Mesenchymal stem cell (in vitro differentiated cells and primary cell): Measurements from ENCODE around the gene ARID4B.
"Not testable (repeated sequence)": the region's sequence is repeated elsewhere in the genome, so short reads cannot be mapped to it uniquely, and the experiment has no call there.

Source experiments
- DNase-seq: peaks from one replicate; pipeline ENCODE4 v3.0.0-alpha.2; 2013
- H2AFZ ChIP-seq: one replicate; pipeline ENCODE4 v1.6.1; 2013; ENCODE audit warnings: low read depth, mild to moderate bottlenecking, control low read depth, inconsistent platforms, low read length, moderate library complexity
- H2AK5ac ChIP-seq: 2 replicates; pipeline ENCODE4 v1.6.1; 2013; ENCODE audit warnings: low read length, moderate library complexity, mild to moderate bottlenecking, inconsistent platforms; ENCODE audit not compliant: severe bottlenecking
- H2BK120ac ChIP-seq: one replicate; pipeline ENCODE4 v1.6.1; 2013; ENCODE audit warnings: low read depth, mild to moderate bottlenecking, inconsistent platforms, low read length, moderate library complexity
- H2BK12ac ChIP-seq, 2 experiments: one replicate each; pipeline ENCODE4 v1.6.1; 2013; ENCODE audit warnings: inconsistent platforms in 2 of 2, low read length in 2 of 2, mild to moderate bottlenecking in 2 of 2, moderate library complexity in 2 of 2, control low read depth in 1 of 2
- H2BK15ac ChIP-seq: one replicate; pipeline ENCODE4 v1.6.1; 2013; ENCODE audit warnings: mild to moderate bottlenecking, low read depth, inconsistent platforms; ENCODE audit not compliant: poor library complexity, severe bottlenecking
- H2BK5ac ChIP-seq: 2 replicates; pipeline ENCODE4 v1.6.1; 2013; ENCODE audit warnings: low read depth, mild to moderate bottlenecking, low read length, control low read depth, inconsistent platforms; ENCODE audit not compliant: poor library complexity, severe bottlenecking
- H3K14ac ChIP-seq, 2 experiments: one replicate each; pipeline ENCODE4 v1.6.1; 2013; ENCODE audit warnings: inconsistent platforms in 2 of 2, low read length in 2 of 2, control low read depth in 1 of 2, mild to moderate bottlenecking in 1 of 2, moderate library complexity in 1 of 2
- H3K18ac ChIP-seq, 2 experiments: one replicate each; pipeline ENCODE4 v1.6.1; 2013; ENCODE audit warnings: inconsistent platforms in 2 of 2, low read length in 2 of 2, control low read depth in 1 of 2, low read depth in 1 of 2, mild to moderate bottlenecking in 1 of 2
- H3K23ac ChIP-seq, 2 experiments: one replicate each; pipeline ENCODE4 v1.6.1; 2013; ENCODE audit warnings: inconsistent platforms in 2 of 2, low read length in 2 of 2, mild to moderate bottlenecking in 2 of 2, moderate library complexity in 2 of 2, control low read depth in 1 of 2
- H3K27ac ChIP-seq: 2 replicates; pipeline ENCODE4 v1.5.1; 2013; ENCODE audit warnings: mild to moderate bottlenecking, moderate library complexity, low read length, control low read depth, inconsistent platforms; ENCODE audit not compliant: poor library complexity, severe bottlenecking
- H3K27me3 ChIP-seq, 2 experiments: 2 replicates each; pipeline versions ENCODE4 v1.6.1 to v1.7.0; 2013; ENCODE audit warnings: low read length in 2 of 2, mild to moderate bottlenecking in 2 of 2, moderate library complexity in 2 of 2, control low read depth in 1 of 2, inconsistent platforms in 1 of 2; ENCODE audit not compliant: control insufficient read depth in 1 of 2, insufficient read depth in 1 of 2
- H3K36me3 ChIP-seq, 2 experiments: 2 replicates each; pipeline versions ENCODE4 v1.6.1 to v1.7.0; 2013; ENCODE audit warnings: low read length in 2 of 2, control low read depth in 1 of 2, inconsistent platforms in 1 of 2, low read depth in 1 of 2, mild to moderate bottlenecking in 1 of 2; ENCODE audit not compliant: insufficient read depth in 2 of 2, control insufficient read depth in 1 of 2
- H3K4ac ChIP-seq, 2 experiments: one replicate each; pipeline ENCODE4 v1.6.1; 2013; ENCODE audit warnings: inconsistent platforms in 2 of 2, low read length in 2 of 2, mild to moderate bottlenecking in 2 of 2, moderate library complexity in 2 of 2, control low read depth in 1 of 2, low read depth in 1 of 2
- H3K4me1 ChIP-seq: 2 replicates; pipeline ENCODE4 v1.6.1; 2013; ENCODE audit warnings: low read depth, low read length, control low read depth; ENCODE audit not compliant: control insufficient read depth, insufficient read depth
- H3K4me2 ChIP-seq: 2 replicates; pipeline ENCODE4 v1.6.1; 2013; ENCODE audit warnings: low read length, mild to moderate bottlenecking, inconsistent platforms; ENCODE audit not compliant: poor library complexity, severe bottlenecking
- H3K4me3 ChIP-seq, 2 experiments: 2 replicates each; pipeline versions ENCODE4 v1.5.1 to v1.7.0; 2013; ENCODE audit warnings: low read length in 2 of 2, mild to moderate bottlenecking in 2 of 2, control low read depth in 1 of 2, low read depth in 1 of 2; ENCODE audit not compliant: insufficient read depth in 1 of 2
- H3K79me1 ChIP-seq: replicated peaks from 2 replicates; pipeline ENCODE4 v1.6.1; 2013; ENCODE audit warnings: mild to moderate bottlenecking, control low read depth, low read length, inconsistent platforms; ENCODE audit not compliant: poor library complexity, severe bottlenecking
- H3K9ac ChIP-seq: 2 replicates; pipeline ENCODE4 v1.7.0; 2013; ENCODE audit warnings: mild to moderate bottlenecking, low read length, moderate library complexity
- H3K9me3 ChIP-seq: 2 replicates; pipeline ENCODE4 v1.7.0; 2013; ENCODE audit warnings: mild to moderate bottlenecking, low read length; ENCODE audit not compliant: control insufficient read depth
- H4K8ac ChIP-seq: one replicate; pipeline ENCODE4 v1.6.1; 2013; ENCODE audit warnings: inconsistent platforms, mild to moderate bottlenecking, low read length, moderate library complexity
- H4K91ac ChIP-seq: one replicate; pipeline ENCODE4 v1.6.1; 2013; ENCODE audit warnings: mild to moderate bottlenecking, low read length, inconsistent platforms
- WGBS: methylation state at CpG from one replicate; pipeline ENCODE4 v1.1.7; 2013; ENCODE audit warnings: mixed read lengths; 5-methylcytosine and 5-hydroxymethylcytosine counted together

Gene ARID4B

DNA sequence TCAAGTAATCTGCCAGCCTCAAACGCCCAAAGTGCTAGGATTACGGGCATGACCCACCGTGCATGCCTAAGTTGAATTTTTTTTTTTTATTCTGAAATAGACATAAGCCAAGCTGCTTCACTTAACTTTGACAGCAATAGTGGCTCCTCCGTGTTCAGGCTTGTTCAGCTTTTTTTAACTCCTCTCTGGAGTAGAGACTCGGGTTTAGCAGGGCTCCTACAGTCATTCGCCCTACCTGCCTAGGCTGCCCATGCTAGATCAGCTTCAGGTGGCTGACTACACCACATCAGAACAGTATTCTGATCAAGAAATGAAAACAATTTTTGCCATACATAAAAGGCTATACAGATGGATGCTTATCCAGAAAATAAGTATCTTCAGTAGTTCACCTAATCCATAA, 14.7 kb downstream of the ARID4B start:
- Histone ChIP-seq H3K9ac (peak overlapping the region; percentile 80), H3K4me1 (peaks cover 3% of the 10 kb centered on the region), H4K8ac (no peak overlapping the region), H2BK12ac (no peak overlapping the region), H3K4me3 (no peak overlapping the region), H2AK5ac (no peak overlapping the region), H3K27ac (no peak overlapping the region), H3K9me3 (no peaks in the 10 kb centered on the region), H3K4ac (no peak overlapping the region), H2AFZ (no peak overlapping the region), H3K79me1 (no peaks in the 10 kb centered on the region), H2BK120ac (no peak overlapping the region), H3K36me3 (peaks cover 0 to 8% of the 10 kb centered on the region in 2 experiments), H2BK5ac (no peak overlapping the region), H4K91ac (no peak overlapping the region), H3K4me2 (no peak overlapping the region), H3K14ac (no peak overlapping the region), H2BK15ac (no peak overlapping the region), H3K27me3 (no peaks in the 10 kb centered on the region), H3K18ac (no peak overlapping the region), H3K23ac (no peak overlapping the region)
- DNase-seq = no peak
- WGBS = 97% methylated on average over 6 of the region's 6 CpGs

DNA sequence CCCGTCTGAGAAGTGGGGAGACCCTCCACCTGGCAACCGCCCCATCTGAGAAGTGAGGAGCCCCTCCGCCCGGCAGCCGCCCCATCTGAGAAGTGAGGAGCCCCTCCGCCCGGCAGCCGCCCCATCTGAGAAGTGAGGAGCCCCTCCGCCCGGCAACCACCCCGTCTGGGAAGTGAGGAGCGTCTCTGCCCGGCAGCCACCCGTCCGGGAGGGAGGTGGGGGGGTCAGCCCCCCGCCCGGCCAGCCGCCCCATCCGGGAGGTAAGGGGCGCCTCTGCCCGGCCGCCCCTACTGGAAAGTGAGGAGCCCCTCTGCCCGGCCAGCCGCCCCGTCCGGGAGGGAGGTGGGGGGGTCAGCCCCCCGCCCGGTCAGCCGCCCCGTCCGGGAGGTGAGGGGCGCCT, 18.8 kb downstream of the ARID4B start:
- H3K23ac ChIP-seq, H4K91ac ChIP-seq, H4K8ac ChIP-seq, H3K27ac ChIP-seq, H3K4me3 ChIP-seq, H3K79me1 ChIP-seq, H3K4me2 ChIP-seq, H2BK12ac ChIP-seq, H2BK5ac ChIP-seq, H2BK15ac ChIP-seq, H2BK120ac ChIP-seq, H3K18ac ChIP-seq, H3K36me3 ChIP-seq, H3K4ac ChIP-seq, H3K4me1 ChIP-seq, H3K9ac ChIP-seq, H2AK5ac ChIP-seq, H2AFZ ChIP-seq, H3K9me3 ChIP-seq, H3K27me3 ChIP-seq, H3K14ac ChIP-seq, DNase-seq: not testable (repeated sequence)
- WGBS = 100% methylated on average over 1 of the region's 32 CpGs

DNA sequence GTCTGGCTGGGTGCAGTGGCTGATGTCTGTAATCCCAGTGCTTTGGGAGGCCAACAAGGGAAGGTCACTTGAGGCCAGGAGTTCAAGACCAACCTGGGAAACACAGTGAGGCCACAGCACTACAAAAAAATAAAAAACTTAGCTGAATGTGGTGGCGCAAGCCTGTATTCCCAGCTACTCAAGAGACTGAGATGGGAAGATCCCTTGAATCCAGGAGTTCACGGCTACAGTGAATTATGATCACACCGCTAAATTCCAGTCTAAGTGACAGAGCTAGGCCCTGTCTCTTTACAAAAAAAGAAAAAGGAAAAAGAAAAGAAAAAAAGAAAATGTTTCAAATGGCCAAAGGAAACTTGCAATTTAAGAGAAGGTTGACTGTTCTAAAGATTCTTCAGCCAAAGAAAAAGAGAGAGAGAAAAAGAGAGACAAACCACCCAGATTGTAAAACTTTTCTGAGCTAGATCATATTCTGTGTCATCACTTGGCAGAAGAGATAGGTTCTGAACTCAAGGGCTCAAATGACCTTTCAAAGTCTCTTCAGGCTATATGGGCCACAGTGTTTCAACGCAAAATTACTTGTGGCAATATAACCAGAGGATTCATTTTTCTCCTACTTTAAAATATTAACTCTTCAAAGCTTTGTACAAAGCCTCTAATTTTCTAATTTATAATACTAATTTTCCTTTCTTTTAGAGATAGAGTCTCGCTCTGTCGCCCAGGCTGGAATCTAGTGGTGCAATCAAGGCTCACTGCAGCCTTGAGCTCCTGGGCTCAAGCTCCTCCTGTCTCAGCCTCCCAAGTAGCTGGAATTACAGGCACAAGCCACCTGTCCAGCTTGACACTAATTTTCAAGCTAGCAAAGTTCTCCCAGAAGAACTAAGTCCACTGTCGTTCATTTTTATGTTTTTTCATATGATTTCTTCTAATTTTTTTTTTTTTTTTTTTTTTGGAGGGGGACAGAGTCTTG, 20.5 kb downstream of the ARID4B start:
- Histone ChIP-seq H2AK5ac (no peak overlapping the region), H4K8ac (no peak overlapping the region), H3K27me3 (no peaks in the 10 kb centered on the region), H3K4me2 (no peak overlapping the region), H3K4ac (no peak overlapping the region), H2AFZ (no peak overlapping the region), H3K79me1 (no peaks in the 10 kb centered on the region), H3K36me3 (peaks cover 0 to 9% of the 10 kb centered on the region in 2 experiments), H3K14ac (no peak overlapping the region), H3K4me3 (peak overlapping the region in 1 of 2 experiments; percentile 38), H2BK12ac (no peak overlapping the region), H2BK5ac (no peak overlapping the region), H2BK120ac (no peak overlapping the region), H4K91ac (no peak overlapping the region), H3K9me3 (no peaks in the 10 kb centered on the region), H3K27ac (no peak overlapping the region), H3K18ac (no peak overlapping the region), H3K9ac (peak overlapping the region; percentile 50), H2BK15ac (no peak overlapping the region), H3K23ac (no peak overlapping the region), H3K4me1 (peaks cover 5% of the 10 kb centered on the region)
- no peak for DNase-seq
- over 99% methylated on average over 6 of the region's 7 CpGs for WGBS

DNA sequence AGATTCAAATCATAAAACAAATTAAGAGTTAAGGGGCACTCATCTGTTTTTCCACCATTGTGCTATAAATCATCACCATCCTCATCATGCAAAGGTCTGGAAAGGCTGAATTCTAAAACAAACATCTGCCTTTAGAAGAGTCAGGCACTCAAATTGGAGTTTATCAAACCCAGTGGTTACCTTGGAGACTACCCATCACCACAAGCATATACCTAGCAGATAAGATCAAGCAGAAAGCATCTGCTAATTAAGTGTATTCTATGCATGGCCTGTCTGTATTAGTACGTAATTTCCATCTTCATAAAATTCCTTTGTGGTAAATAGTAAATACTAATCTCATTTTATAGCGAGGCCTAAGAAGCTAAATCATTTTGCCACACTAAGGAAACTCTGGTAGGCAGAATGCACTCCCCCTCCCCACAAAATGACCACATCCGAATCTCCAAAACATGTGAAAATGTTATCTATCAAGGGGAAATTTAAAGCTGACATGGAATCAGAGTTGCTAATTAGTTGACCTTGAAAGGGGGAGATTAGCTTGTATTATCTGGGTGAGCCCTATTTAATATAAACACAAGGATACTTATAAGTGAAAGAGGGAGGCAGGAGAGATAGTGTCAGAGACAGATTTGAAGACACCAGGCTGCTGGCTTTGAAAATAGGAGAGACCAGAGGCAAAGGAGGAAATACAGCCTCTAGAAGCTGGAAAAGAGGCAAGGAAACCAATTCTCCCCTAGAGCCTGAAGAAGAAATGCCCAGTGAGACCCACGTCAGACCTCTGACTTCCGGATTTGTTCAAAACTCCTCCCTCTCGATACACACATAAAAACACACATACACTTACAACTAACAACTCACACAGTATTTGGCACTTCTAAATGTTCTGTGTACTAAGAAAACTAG, 23.2 kb downstream of the ARID4B start:
- Histone ChIP-seq H2BK120ac (no peak overlapping the region), H2BK15ac (no peak overlapping the region), H4K8ac (no peak overlapping the region), H3K4ac (no peak overlapping the region), H2AK5ac (no peak overlapping the region), H2AFZ (no peak overlapping the region), H3K9me3 (no peaks in the 10 kb centered on the region), H4K91ac (no peak overlapping the region), H3K14ac (no peak overlapping the region), H3K4me3 (no peak overlapping the region), H2BK5ac (no peak overlapping the region), H3K23ac (no peak overlapping the region), H2BK12ac (no peak overlapping the region), H3K4me1 (peaks cover 5% of the 10 kb centered on the region), H3K9ac (peak overlapping the region; percentile 50), H3K27me3 (no peaks in the 10 kb centered on the region), H3K27ac (no peak overlapping the region), H3K79me1 (no peaks in the 10 kb centered on the region), H3K18ac (no peak overlapping the region), H3K36me3 (peaks cover 0 to 6% of the 10 kb centered on the region in 2 experiments), H3K4me2 (no peak overlapping the region)
- WGBS = 72% methylated on average over 3 of the region's 6 CpGs
- DNase-seq = peak; percentile 39
